ENCODE measurements around the gene TCAF1.

Gene TCAF1

DNA sequence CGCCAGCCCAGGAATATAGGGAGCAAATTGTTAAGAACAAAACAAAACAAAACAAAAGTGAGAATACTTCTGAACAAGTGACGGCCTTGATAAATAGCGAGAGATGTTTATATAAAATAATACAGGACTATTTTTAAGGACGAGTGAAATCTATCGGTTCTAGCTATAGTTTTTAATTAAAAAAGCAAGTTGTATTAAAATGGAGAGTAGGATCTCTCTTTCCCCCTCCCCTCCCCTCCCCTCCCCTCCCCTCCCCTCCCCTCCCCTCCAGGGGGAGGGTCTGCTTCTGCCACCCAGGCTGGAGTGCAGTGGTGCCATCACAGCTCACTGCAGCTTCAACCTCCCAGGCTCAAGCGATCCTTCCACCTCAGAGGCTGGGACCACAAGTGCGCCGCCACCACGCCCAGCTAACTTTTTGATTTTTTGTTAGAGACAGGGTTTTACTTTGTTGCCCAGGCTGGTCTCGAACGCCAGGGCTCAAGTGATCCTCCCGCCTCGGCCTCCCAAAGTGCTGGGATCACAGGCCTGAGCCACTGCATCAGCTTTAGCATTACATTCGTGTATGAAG lies 440 bp upstream of the TCAF1 start:
- Histone ChIP-seq H3K4me1 (ENCODE audit: control insufficient read depth in 1 of 2, insufficient read depth in 1 of 2, low read depth in 1 of 2, low read length in 1 of 2) (peaks cover 9 to 12% of the 10 kb centered on the region in 2 experiments), H3K9me3 (no peaks in the 10 kb centered on the region), H3K27ac (peak overlapping the region; percentile 66), H3K27me3 (no peaks in the 10 kb centered on the region), H3K4me3 (ENCODE audit: low read depth in 1 of 2, low read length in 1 of 2) (peak overlapping the region; percentile 62 to 74), H3K36me3 (no peaks in the 10 kb centered on the region)
- TF ChIP-seq, protein P1, sequence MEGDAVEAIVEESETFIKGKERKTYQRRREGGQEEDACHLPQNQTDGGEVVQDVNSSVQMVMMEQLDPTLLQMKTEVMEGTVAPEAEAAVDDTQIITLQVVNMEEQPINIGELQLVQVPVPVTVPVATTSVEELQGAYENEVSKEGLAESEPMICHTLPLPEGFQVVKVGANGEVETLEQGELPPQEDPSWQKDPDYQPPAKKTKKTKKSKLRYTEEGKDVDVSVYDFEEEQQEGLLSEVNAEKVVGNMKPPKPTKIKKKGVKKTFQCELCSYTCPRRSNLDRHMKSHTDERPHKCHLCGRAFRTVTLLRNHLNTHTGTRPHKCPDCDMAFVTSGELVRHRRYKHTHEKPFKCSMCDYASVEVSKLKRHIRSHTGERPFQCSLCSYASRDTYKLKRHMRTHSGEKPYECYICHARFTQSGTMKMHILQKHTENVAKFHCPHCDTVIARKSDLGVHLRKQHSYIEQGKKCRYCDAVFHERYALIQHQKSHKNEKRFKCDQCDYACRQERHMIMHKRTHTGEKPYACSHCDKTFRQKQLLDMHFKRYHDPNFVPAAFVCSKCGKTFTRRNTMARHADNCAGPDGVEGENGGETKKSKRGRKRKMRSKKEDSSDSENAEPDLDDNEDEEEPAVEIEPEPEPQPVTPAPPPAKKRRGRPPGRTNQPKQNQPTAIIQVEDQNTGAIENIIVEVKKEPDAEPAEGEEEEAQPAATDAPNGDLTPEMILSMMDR (IDR thresholded peaks at IDR 0.05) = no peak

DNA sequence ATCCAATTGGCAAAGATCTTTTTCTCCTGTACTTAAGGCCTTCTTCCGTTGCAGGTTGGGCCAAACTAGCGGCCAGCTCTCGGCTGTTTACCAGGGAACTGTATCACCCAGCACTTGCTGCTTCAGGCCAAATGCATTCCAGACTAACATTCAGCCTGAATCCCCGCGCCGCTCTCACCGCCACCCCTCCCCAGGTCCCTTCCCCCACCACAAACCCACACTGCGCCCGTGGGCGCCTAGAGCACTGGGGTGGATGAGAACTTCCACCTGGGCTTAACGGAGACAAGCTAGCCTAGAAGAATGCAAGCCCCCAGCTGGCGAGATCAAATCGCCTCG lies 676 bp downstream of the TCAF1 start:
- Histone ChIP-seq H3K27me3 (no peaks in the 10 kb centered on the region), H3K36me3 (no peaks in the 10 kb centered on the region), H3K27ac (peak overlapping the region; percentile 66), H3K9me3 (no peaks in the 10 kb centered on the region), H3K4me3 (ENCODE audit: low read depth in 1 of 2, low read length in 1 of 2) (peak overlapping the region; percentile 62 to 74), H3K4me1 (ENCODE audit: control insufficient read depth in 1 of 2, insufficient read depth in 1 of 2, low read depth in 1 of 2, low read length in 1 of 2) (peaks cover 9 to 12% of the 10 kb centered on the region in 2 experiments)
- TF ChIP-seq, protein P1 (IDR thresholded peaks at IDR 0.05) = no peak

- Histone ChIP-seq H3K36me3 (no peaks in the 10 kb centered on the region), H3K27me3 (no peaks in the 10 kb centered on the region), H3K27ac (no peak overlapping the region), H3K4me1 (ENCODE audit: control insufficient read depth in 1 of 2, insufficient read depth in 1 of 2, low read depth in 1 of 2, low read length in 1 of 2) (peaks cover 9 to 12% of the 10 kb centered on the region in 2 experiments), H3K9me3 (no peaks in the 10 kb centered on the region), H3K4me3 (ENCODE audit: low read depth in 1 of 2, low read length in 1 of 2) (no peak overlapping the region)
- TF ChIP-seq, protein P1 (IDR thresholded peaks at IDR 0.05) = no peak
Measured at GRCh38 chr7:143900230-143900766, 1.7 kb downstream of the TCAF1 start.

DNA sequence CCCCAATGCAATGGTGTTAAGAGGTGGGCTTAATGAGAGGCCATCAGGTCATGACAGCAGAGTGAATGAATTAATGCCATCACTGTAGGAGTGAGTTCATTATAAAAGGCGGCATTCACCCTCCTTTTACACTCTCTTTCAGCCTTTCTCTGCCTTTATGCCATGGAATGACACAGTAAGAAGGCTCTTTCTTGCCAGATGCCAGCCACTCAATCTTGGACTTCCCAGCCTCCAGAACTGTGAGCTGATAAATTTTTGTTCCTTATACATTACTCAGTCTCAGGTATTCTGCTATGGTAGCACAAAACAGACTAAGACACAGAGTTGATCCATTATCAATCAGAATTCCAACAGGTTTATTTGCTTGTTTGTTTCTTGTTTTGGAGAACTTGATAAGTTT lies 3.2 kb downstream of the TCAF1 start:
- Histone ChIP-seq H3K36me3 (no peaks in the 10 kb centered on the region), H3K9me3 (no peaks in the 10 kb centered on the region), H3K27ac (no peak overlapping the region), H3K4me1 (ENCODE audit: control insufficient read depth in 1 of 2, insufficient read depth in 1 of 2, low read depth in 1 of 2, low read length in 1 of 2) (peaks cover 9 to 12% of the 10 kb centered on the region in 2 experiments), H3K4me3 (ENCODE audit: low read depth in 1 of 2, low read length in 1 of 2) (no peak overlapping the region), H3K27me3 (no peaks in the 10 kb centered on the region)
- TF ChIP-seq, protein P1 (IDR thresholded peaks at IDR 0.05) = no peak

DNA sequence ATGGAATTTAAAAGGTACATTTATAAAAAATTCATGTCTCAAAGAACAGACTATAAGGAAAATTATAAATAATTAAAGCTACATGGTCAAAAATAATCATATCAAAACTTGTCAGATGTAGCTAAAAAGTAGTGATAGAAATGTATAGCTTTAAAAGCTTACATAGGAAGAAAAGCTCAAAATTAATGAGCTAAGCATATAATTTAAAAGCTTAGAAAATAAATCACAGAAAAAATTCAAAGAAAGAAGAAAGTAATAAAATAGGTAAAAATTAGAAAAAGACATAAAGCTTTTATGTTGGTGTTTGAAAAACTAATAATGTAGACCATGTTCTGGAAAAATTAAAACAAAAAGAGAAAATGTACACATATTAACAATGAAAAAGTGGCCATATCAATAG lies 5.3 kb downstream of the TCAF1 start:
- Histone ChIP-seq H3K4me3 (ENCODE audit: low read depth in 1 of 2, low read length in 1 of 2) (no peak overlapping the region), H3K27me3 (no peaks in the 10 kb centered on the region), H3K9me3 (no peaks in the 10 kb centered on the region), H3K27ac (no peak overlapping the region), H3K4me1 (ENCODE audit: control insufficient read depth in 1 of 2, insufficient read depth in 1 of 2, low read depth in 1 of 2, low read length in 1 of 2) (peaks cover 9% of the 10 kb centered on the region in 2 experiments), H3K36me3 (no peaks in the 10 kb centered on the region)
- TF ChIP-seq, protein P1 (IDR thresholded peaks at IDR 0.05) = no peak

All from neutrophil (primary cell).